Endothelial cell of umbilical vein (primary cell): Measurements from ENCODE around the gene RTN4RL1. TPM values are rescaled to one million over a fixed set of nuclear protein-coding genes. Genes with fewer than 3 reads are reported as not detected.

ENCODE experiments used
- BruUV-seq: library from RNA; stranded (reverse); fragments of 400-500 nt; replicated peaks from 2 replicates; lab custom pipeline; 2021; lab: Mats Ljungman, UMichigan
- CTCF ChIA-PET: fragments of 300-600, 350-600 bp; sonication (Branson Sonifier 250); formaldehyde crosslinking; loops from one replicate; lab custom pipeline; 2021; ENCODE audit warnings: antibody characterized with exemption, inconsistent platforms; lab: Charles Lee
- POLR2A ChIA-PET: fragments of 300-600, 350-600 bp; sonication (Branson Sonifier 250); formaldehyde crosslinking; loops from one replicate; lab custom pipeline; 2021; ENCODE audit warnings: antibody characterized with exemption, inconsistent platforms; lab: Charles Lee
- DNase-seq: peaks from one replicate; pipeline ENCODE4 v3.0.0-alpha.2; 2011; ENCODE audit warnings: low read depth, low spot score
- FAIRE-seq: peaks from 2 replicates; lab custom pipeline; 2011; peaks lifted over from hg19 to GRCh38; lab: Jason Lieb, UNC
- H2AFZ ChIP-seq: 2 replicates; pipeline ENCODE4 v1.6.0; 2012; ENCODE audit warnings: low read depth, low read length, control low read depth, inconsistent platforms
- H3K27ac ChIP-seq: 2 replicates; pipeline ENCODE4 v1.5.1; 2011; ENCODE audit warnings: low read depth, mild to moderate bottlenecking, control low read depth, low read length, moderate library complexity; ENCODE audit not compliant: insufficient read depth
- H3K27me3 ChIP-seq, 2 experiments: 2 replicates each; pipeline versions ENCODE4 v1.6.0 to v1.6.1; 2011; ENCODE audit warnings: low read length in 2 of 2, mixed read lengths in 1 of 2; ENCODE audit not compliant: control insufficient read depth in 2 of 2, insufficient read depth in 2 of 2
- H3K36me3 ChIP-seq, 2 experiments: 2 replicates in 1 of 2; 3 replicates in 1 of 2; pipeline ENCODE4 v1.5.1; 2011; ENCODE audit warnings: low read length in 2 of 2, mild to moderate bottlenecking in 1 of 2, moderate library complexity in 1 of 2; ENCODE audit not compliant: control insufficient read depth in 2 of 2, insufficient read depth in 2 of 2; ENCODE audit errors: extremely low read depth in 1 of 2
- H3K4me1 ChIP-seq: 3 replicates; pipeline ENCODE4 v1.5.1; 2011; ENCODE audit warnings: mild to moderate bottlenecking, low read length; ENCODE audit not compliant: control insufficient read depth, insufficient read depth; ENCODE audit errors: extremely low read depth
- H3K4me2 ChIP-seq: 2 replicates; pipeline ENCODE4 v1.6.1; 2011; ENCODE audit warnings: low read length, control low read depth, mixed read lengths; ENCODE audit not compliant: insufficient read depth
- H3K4me3 ChIP-seq, 3 experiments: fragments of 200-600 bp in 1 of 3; sonication (generic), shearing (Covaris generic) in 1 of 3; replicated peaks in 1 of 3; 2 replicates each; pipeline ENCODE4 v1.5.1; 2011 to 2016; ENCODE audit warnings: control low read depth in 3 of 3, low read length in 3 of 3, mild to moderate bottlenecking in 2 of 3, inconsistent platforms in 1 of 3, low read depth in 1 of 3, moderate library complexity in 1 of 3; ENCODE audit not compliant: insufficient read depth in 1 of 3
- H3K79me2 ChIP-seq: 2 replicates; pipeline ENCODE4 v1.6.0; 2012; ENCODE audit warnings: low read length, inconsistent platforms; ENCODE audit not compliant: control insufficient read depth, insufficient read depth
- H3K9ac ChIP-seq: replicated peaks from 2 replicates; pipeline ENCODE3; 2011; ENCODE audit warnings: low read length, control low read depth; ENCODE audit not compliant: insufficient read depth; ENCODE audit errors: extremely low read depth
- H3K9me1 ChIP-seq: replicated peaks from 3 replicates; pipeline ENCODE4 v1.6.0; 2011; ENCODE audit warnings: mild to moderate bottlenecking, low read length; ENCODE audit not compliant: control insufficient read depth, insufficient read depth; ENCODE audit errors: extremely low read depth
- H3K9me3 ChIP-seq: replicated peaks from 2 replicates; pipeline ENCODE4 v1.5.1; 2012; ENCODE audit warnings: low read length, inconsistent platforms; ENCODE audit not compliant: control insufficient read depth, insufficient read depth
- H4K20me1 ChIP-seq: replicated peaks from 2 replicates; pipeline ENCODE3; 2011; ENCODE audit warnings: mild to moderate bottlenecking, low read length; ENCODE audit not compliant: control insufficient read depth, insufficient read depth; ENCODE audit errors: extremely low read depth
- EZH2 ChIP-seq: IDR thresholded peaks from 2 replicates; pipeline ENCODE4 v1.6.1; 2012; ENCODE audit warnings: borderline replicate concordance, low read depth, mild to moderate bottlenecking, moderate library complexity, low read length, inconsistent platforms; ENCODE audit not compliant: severe bottlenecking
- FOS ChIP-seq: IDR thresholded peaks from 2 replicates; pipeline ENCODE4 v1.6.1; 2011; ENCODE audit warnings: mild to moderate bottlenecking, low read length, moderate library complexity, borderline replicate concordance; ENCODE audit not compliant: insufficient read depth
- GATA2 ChIP-seq: IDR thresholded peaks from 2 replicates; pipeline ENCODE4 v1.7.0; 2011; ENCODE audit warnings: low read depth, mild to moderate bottlenecking, moderate library complexity, mixed read lengths, low read length; ENCODE audit not compliant: insufficient read length, insufficient read depth
- JUN ChIP-seq: IDR thresholded peaks from 2 replicates; pipeline ENCODE4 v1.6.1; 2011; ENCODE audit warnings: borderline replicate concordance, low read depth; ENCODE audit not compliant: insufficient read length, insufficient read depth
- MYC ChIP-seq: IDR thresholded peaks from one replicate; pipeline ENCODE4 v1.6.1; 2011; ENCODE audit warnings: mild to moderate bottlenecking, low read depth, low read length
- POLR2A ChIP-seq: IDR thresholded peaks from 2 replicates; pipeline ENCODE4 v1.6.1; 2012; ENCODE audit warnings: low read depth, mild to moderate bottlenecking, control low read depth, low read length
- POLR2AphosphoS5 ChIP-seq: IDR thresholded peaks from 2 replicates; pipeline ENCODE4 v1.6.1; 2012; ENCODE audit warnings: low read depth, mild to moderate bottlenecking, control low read depth, low read length, moderate library complexity; ENCODE audit not compliant: insufficient read depth
- dilution Hi-C: fragments of 300-500 bp; cut with MboI; formaldehyde crosslinking; loops from one replicate; pipeline ENCODE4 v1.15.0; 2019; ENCODE audit warnings: low sequenced_read_pairs; ENCODE audit not compliant: extremely low pct_ligation_motif_present
- intact Hi-C: fragments of 100-400 bp; cut with micrococcal nuclease; formaldehyde crosslinking; loops from one replicate; pipeline ENCODE4 v1.10.0; 2022
- polyA plus RNA-seq, 4 experiments: library from polyadenylated mRNA; depleted of rRNA in 3 of 4; stranded (reverse) in 3 of 4; unstranded in 1 of 4; fragments of >200 nt; gene quantifications; 2 replicates each; pipeline versions ENCODE4 v1.2.1 to v1.2.3, GENCODE V29; 2011 to 2012; ENCODE audit warnings: missing spikeins in 1 of 4
- total RNA-seq: library from RNA; stranded (reverse); gene quantifications from 2 replicates; pipeline ENCODE4 v1.2.3, GENCODE V29; 2021
- TF ChIP-seq, protein P1 (sequence below): IDR thresholded peaks from 2 replicates; pipeline ENCODE4 v1.6.1; 2011; ENCODE audit not compliant: insufficient read depth, insufficient read length
- TF ChIP-seq, protein P2 (sequence below), 2 donors: IDR thresholded peaks; 1 replicate in 1 of 2; 2 replicates in 1 of 2; pipeline ENCODE4 v1.5.1; 2011; ENCODE audit warnings: low read length in 2 of 2, mild to moderate bottlenecking in 2 of 2, moderate library complexity in 2 of 2, control low read depth in 1 of 2, inconsistent platforms in 1 of 2, low read depth in 1 of 2; ENCODE audit not compliant: insufficient read depth in 1 of 2; ENCODE audit errors: extremely low read depth in 1 of 2

The RTN4RL1 gene
- total and polyA plus RNA-seq, 2 donors (not counting 3 experiments of a cell fraction or from before 2014, with no cell fraction given), result 0.04 TPM; not detected in 1

DNA sequence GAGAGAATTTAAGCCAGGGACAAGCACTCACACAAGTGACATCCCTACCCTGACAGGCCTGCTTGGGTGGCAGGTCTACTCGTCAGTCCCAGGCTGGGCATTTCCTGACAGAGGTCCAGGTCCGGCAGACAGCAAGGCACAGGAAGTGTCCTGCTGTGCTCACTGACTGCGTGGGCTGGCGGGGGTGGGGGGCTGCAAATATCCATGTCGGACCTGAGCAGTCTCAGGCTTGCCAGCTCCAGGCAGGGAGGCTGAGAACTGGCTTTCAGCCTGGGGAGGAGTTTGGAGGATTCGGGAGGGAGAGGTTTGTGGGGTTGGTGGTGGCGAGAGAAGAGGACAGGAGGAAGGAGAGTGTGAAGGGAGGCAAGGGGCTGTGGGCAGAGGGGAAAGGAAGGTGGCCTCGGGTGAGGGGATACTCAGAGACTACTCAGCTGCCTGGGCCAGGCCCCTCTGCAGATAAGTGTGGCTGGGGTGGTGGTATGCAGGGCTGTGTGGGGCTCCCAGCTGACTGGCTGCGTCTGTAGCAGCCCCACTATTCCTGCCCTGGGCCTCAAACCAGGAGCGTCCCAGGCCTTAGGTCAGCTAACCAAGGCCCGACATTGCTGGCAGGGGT, 37.5 kb upstream of the RTN4RL1 start:
- peaks cover 35% of the 10 kb centered on the region for H3K4me1 ChIP-seq
- intact Hi-C loops, result no loop called here

More for the DNA sequence above, 37.5 kb upstream of the RTN4RL1 start:
- H3K9ac ChIP-seq, result no peak overlapping the region
- peaks cover 3 to 13% of the 10 kb centered on the region in 2 experiments for H3K36me3 ChIP-seq
- CTCF ChIA-PET, result interaction anchor here (1.2 to 17.2 kb wide), 2 partner anchors 169 to 182 kb away, joined by 4 to 455 read pairs; no protein-coding TSS in a partner anchor
- H2AFZ ChIP-seq, result no peak overlapping the region
- dilution Hi-C loops, result no loop called here
- no peaks in the 10 kb centered on the region for H3K9me3 ChIP-seq
- peaks cover 17% of the 10 kb centered on the region for H3K79me2 ChIP-seq
- no peak for FAIRE-seq
- BruUV-seq, result no TSS peak
- H3K4me3 ChIP-seq, result no peak overlapping the region
- no peaks in the 10 kb centered on the region for H3K27me3 ChIP-seq
- H3K27ac ChIP-seq, result peak overlapping the region; percentile 4
- H3K4me2 ChIP-seq, result no peak overlapping the region
- TF ChIP-seq JUN, result no peak
- no peak for TF ChIP-seq GATA2
- no peak for TF ChIP-seq FOS
- no peak for TF ChIP-seq EZH2
- TF ChIP-seq, protein P1, sequence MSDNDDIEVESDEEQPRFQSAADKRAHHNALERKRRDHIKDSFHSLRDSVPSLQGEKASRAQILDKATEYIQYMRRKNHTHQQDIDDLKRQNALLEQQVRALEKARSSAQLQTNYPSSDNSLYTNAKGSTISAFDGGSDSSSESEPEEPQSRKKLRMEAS, result no peak
- no peak for TF ChIP-seq MYC
- no peak for TF ChIP-seq POLR2AphosphoS5
- no peak for TF ChIP-seq POLR2A
- TF ChIP-seq, protein P2, sequence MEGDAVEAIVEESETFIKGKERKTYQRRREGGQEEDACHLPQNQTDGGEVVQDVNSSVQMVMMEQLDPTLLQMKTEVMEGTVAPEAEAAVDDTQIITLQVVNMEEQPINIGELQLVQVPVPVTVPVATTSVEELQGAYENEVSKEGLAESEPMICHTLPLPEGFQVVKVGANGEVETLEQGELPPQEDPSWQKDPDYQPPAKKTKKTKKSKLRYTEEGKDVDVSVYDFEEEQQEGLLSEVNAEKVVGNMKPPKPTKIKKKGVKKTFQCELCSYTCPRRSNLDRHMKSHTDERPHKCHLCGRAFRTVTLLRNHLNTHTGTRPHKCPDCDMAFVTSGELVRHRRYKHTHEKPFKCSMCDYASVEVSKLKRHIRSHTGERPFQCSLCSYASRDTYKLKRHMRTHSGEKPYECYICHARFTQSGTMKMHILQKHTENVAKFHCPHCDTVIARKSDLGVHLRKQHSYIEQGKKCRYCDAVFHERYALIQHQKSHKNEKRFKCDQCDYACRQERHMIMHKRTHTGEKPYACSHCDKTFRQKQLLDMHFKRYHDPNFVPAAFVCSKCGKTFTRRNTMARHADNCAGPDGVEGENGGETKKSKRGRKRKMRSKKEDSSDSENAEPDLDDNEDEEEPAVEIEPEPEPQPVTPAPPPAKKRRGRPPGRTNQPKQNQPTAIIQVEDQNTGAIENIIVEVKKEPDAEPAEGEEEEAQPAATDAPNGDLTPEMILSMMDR (IDR thresholded peaks at IDR 0.05; ENCODE audit: extremely low read depth in 1 of 2, insufficient read depth in 1 of 2, low read depth in 1 of 2, low read length in 2 of 2), result no peak
- no peaks in the 10 kb centered on the region for H3K9me1 ChIP-seq
- DNase-seq, result peak; percentile 56
- POLR2A ChIA-PET, result no interaction called here
- H4K20me1 ChIP-seq, result no peaks in the 10 kb centered on the region
